GM23338 (cell line): ENCODE data around the gene P4HA1. TPM values are rescaled to one million over a fixed set of nuclear protein-coding genes. Genes with fewer than 3 reads are reported as not detected.

Experiments used
- ATAC-seq: fragments of 200-7000 bp; cut with Tn5 transposase; 3 replicates; pipeline ENCODE4 v1.9.1; 2020
- DNase-seq: peaks from one replicate; pipeline ENCODE4 v3.0.0-alpha.2; 2015; ENCODE audit warnings: low spot score
- H2AFZ ChIP-seq: fragments of 200-600 bp; sonication (generic); 2 replicates; pipeline ENCODE4 v1.8.0; 2016; ENCODE audit warnings: antibody characterized with exemption, mild to moderate bottlenecking, moderate library complexity
- H3F3A ChIP-seq: fragments of 200-600 bp; sonication (generic); replicated peaks from 2 replicates; pipeline ENCODE4 v1.8.0; 2017; ENCODE audit warnings: antibody characterized with exemption, mixed run types, low read depth
- H3K27ac ChIP-seq: fragments of 200-600 bp; sonication (generic); 2 replicates; pipeline ENCODE4 v1.6.1; 2016; ENCODE audit warnings: low read depth
- H3K27me3 ChIP-seq: fragments of 200-600 bp; sonication (generic); 2 replicates; pipeline ENCODE4 v1.8.0; 2016; ENCODE audit warnings: mild to moderate bottlenecking, mixed run types, moderate library complexity; ENCODE audit not compliant: insufficient read depth
- H3K36me3 ChIP-seq: fragments of 200-600 bp; sonication (generic); 2 replicates; pipeline ENCODE4 v1.8.0; 2016; ENCODE audit warnings: mild to moderate bottlenecking; ENCODE audit not compliant: insufficient read depth
- H3K4me1 ChIP-seq: fragments of 200-600 bp; sonication (generic); 2 replicates; pipeline ENCODE4 v1.8.0; 2016; ENCODE audit warnings: mild to moderate bottlenecking, moderate library complexity; ENCODE audit not compliant: insufficient read depth
- H3K4me2 ChIP-seq: fragments of 200-600 bp; sonication (generic); 2 replicates; pipeline ENCODE4 v1.7.1; 2017; ENCODE audit warnings: mixed run types
- H3K4me3 ChIP-seq: fragments of 200-600 bp; sonication (generic); 2 replicates; pipeline ENCODE4 v1.6.1; 2016; ENCODE audit warnings: mixed run types
- H3K79me2 ChIP-seq: fragments of 200-600 bp; sonication (generic); replicated peaks from 2 replicates; pipeline ENCODE4 v1.8.0; 2017; ENCODE audit warnings: mild to moderate bottlenecking; ENCODE audit not compliant: insufficient read depth
- H3K9me2 ChIP-seq: fragments of 200-600 bp; sonication (generic); 2 replicates; pipeline ENCODE4 v1.8.0; 2017; ENCODE audit not compliant: insufficient read depth
- H4K20me1 ChIP-seq: fragments of 200-600 bp; sonication (generic); replicated peaks from 2 replicates; pipeline ENCODE4 v1.8.0; 2017; ENCODE audit warnings: mild to moderate bottlenecking; ENCODE audit not compliant: insufficient read depth
- H3K27ac Mint-ChIP-seq: 2 replicates; pipeline ENCODE4 v1.8.0; 2020; ENCODE audit warnings: inconsistent platforms, mild to moderate bottlenecking, moderate library complexity, mixed read lengths
- H3K27me3 Mint-ChIP-seq: 3 replicates; pipeline ENCODE4 v1.8.0; 2022; ENCODE audit warnings: low read depth, mild to moderate bottlenecking, moderate library complexity, mixed read lengths, inconsistent platforms; ENCODE audit not compliant: insufficient read depth, poor library complexity
- H3K36me3 Mint-ChIP-seq: 3 replicates; pipeline ENCODE4 v1.8.0; 2021; ENCODE audit warnings: low read depth, mild to moderate bottlenecking, inconsistent platforms, moderate library complexity, mixed read lengths
- H3K4me1 Mint-ChIP-seq: 3 replicates; pipeline ENCODE4 v1.8.0; 2020; ENCODE audit warnings: mild to moderate bottlenecking, inconsistent platforms, mixed read lengths
- H3K4me3 Mint-ChIP-seq: 3 replicates; pipeline ENCODE4 v1.8.0; 2021; ENCODE audit warnings: moderate library complexity, mild to moderate bottlenecking, inconsistent platforms, mixed read lengths
- H3K9me3 Mint-ChIP-seq: 3 replicates; pipeline ENCODE4 v1.8.0; 2020; ENCODE audit warnings: moderate library complexity, mild to moderate bottlenecking, inconsistent platforms, mixed read lengths
- CREB1 ChIP-seq: fragments of 250-450 bp; sonication (Bioruptor Pico); IDR thresholded peaks from 2 replicates; pipeline ENCODE4 v1.5.0; 2020; ENCODE audit warnings: low read depth, mild to moderate bottlenecking, moderate library complexity
- CTCF ChIP-seq, 2 experiments: fragments of 200-600 bp in 1 of 2; sonication (generic) in 1 of 2; conservative IDR thresholded peaks; 2 replicates each; pipeline versions ENCODE4 v1.5.1 to v1.6.1; 2016 to 2017; ENCODE audit warnings: antibody characterized with exemption in 2 of 2, low read depth in 2 of 2, mild to moderate bottlenecking in 2 of 2, moderate library complexity in 1 of 2
- ETS1 ChIP-seq: IDR thresholded peaks from 2 replicates; pipeline ENCODE4 v1.6.1; 2016; ENCODE audit warnings: antibody characterized with exemption
- EZH2 ChIP-seq: fragments of 200-600 bp; sonication (generic); IDR thresholded peaks from one replicate; pipeline ENCODE4 v1.8.0; 2017; ENCODE audit warnings: antibody characterized with exemption, mild to moderate bottlenecking, low read depth; ENCODE audit not compliant: unreplicated experiment
- EZH2phosphoT487 ChIP-seq: fragments of 200-600 bp; sonication (generic); IDR thresholded peaks from one replicate; pipeline ENCODE4 v1.8.1; 2018; ENCODE audit warnings: antibody characterized with exemption; ENCODE audit not compliant: unreplicated experiment
- JUNB ChIP-seq: IDR thresholded peaks from one replicate; pipeline ENCODE4 v1.6.1; 2016; ENCODE audit warnings: antibody characterized with exemption; ENCODE audit not compliant: unreplicated experiment
- NANOG ChIP-seq: IDR thresholded peaks from 2 replicates; pipeline ENCODE4 v1.6.1; 2016; ENCODE audit warnings: antibody characterized with exemption, borderline replicate concordance
- POLR2AphosphoS5 ChIP-seq: IDR thresholded peaks from 2 replicates; pipeline ENCODE4 v1.6.1; 2016; ENCODE audit warnings: antibody characterized with exemption, low read depth
- STAT1 ChIP-seq: IDR thresholded peaks from one replicate; pipeline ENCODE4 v1.6.1; 2016; ENCODE audit warnings: antibody characterized with exemption; ENCODE audit not compliant: unreplicated experiment
- ZNF114 ChIP-seq: fragments of 250-450 bp; sonication (Bioruptor Pico); IDR thresholded peaks from 2 replicates; pipeline ENCODE4 v1.5.0; 2020; ENCODE audit warnings: mild to moderate bottlenecking, moderate library complexity
- ZNF331 ChIP-seq: fragments of 250-450 bp; sonication (Bioruptor Pico); IDR thresholded peaks from 2 replicates; pipeline ENCODE4 v1.5.0; 2020; ENCODE audit warnings: low read depth, mild to moderate bottlenecking, moderate library complexity
- ZNF462 ChIP-seq: fragments of 250-450 bp; sonication (Bioruptor Pico); IDR thresholded peaks from 2 replicates; pipeline ENCODE4 v1.5.0; 2020; ENCODE audit warnings: mild to moderate bottlenecking, moderate library complexity
- polyA plus RNA-seq: library from polyadenylated mRNA; unstranded; fragments of >200 nt; fragmentation: Nextera tagmentation; extraction: Ambion mirVana; gene quantifications from 2 replicates; pipeline ENCODE4 v1.2.1, GENCODE V29; 2016
- total RNA-seq: library from RNA; depleted of rRNA; stranded (reverse); fragments of >200 nt; shearing (Covaris generic); gene quantifications from 2 replicates; pipeline ENCODE4 v1.2.3, GENCODE V29; 2014
- TF ChIP-seq, protein P1 (sequence below): IDR thresholded peaks from one replicate; pipeline ENCODE4 v1.6.1; 2018; ENCODE audit warnings: antibody characterized with exemption; ENCODE audit not compliant: unreplicated experiment

P4HA1 gene
- total and polyA plus RNA-seq, 2 experiments from 2014 or later: 26.4 to 27.1 TPM

DNA sequence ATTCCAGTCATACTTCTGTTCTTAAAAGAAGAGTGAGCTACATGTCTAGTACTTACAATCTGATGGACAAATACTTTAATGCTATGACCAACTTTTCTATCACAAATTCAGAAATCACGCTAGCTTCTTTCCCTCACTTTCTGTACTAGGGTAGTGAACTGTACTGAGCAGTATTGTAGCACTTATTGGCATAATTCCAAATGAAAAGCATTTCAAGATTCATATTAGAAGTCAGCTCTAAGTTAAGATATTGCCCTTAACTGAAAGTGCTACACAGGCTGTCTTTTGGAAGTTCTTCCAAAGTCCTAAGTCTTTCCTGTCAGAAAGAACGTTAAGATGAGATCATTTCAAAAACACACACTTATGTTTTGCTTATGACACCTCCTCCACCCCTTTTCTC is 13.4 kb downstream of the P4HA1 start:
- H3K27me3 Mint-ChIP-seq: no peaks in the 10 kb centered on the region
- Histone ChIP-seq H4K20me1 (no peaks in the 10 kb centered on the region), H2AFZ (no peak overlapping the region), H3K4me3 (no peak overlapping the region), H3K4me2 (no peak overlapping the region), H3K36me3 (no peaks in the 10 kb centered on the region), H3K27me3 (no peaks in the 10 kb centered on the region), H3K9me2 (no peaks in the 10 kb centered on the region), H3K27ac (no peak overlapping the region), H3K79me2 (peaks cover 25% of the 10 kb centered on the region; the same call in 1 of the 2 replicates), H3F3A (no peaks in the 10 kb centered on the region), H3K4me1 (no peaks in the 10 kb centered on the region)
- TF ChIP-seq EZH2 (no peak), ZNF331 (CRISPR knock-in tag) (no peak), STAT1 (no peak), ZNF114 (CRISPR knock-in tag) (no peak), CREB1 (CRISPR knock-in tag) (no peak), CTCF (conservative IDR thresholded peaks at IDR 0.05; ENCODE audit: low read depth in 2 of 2) (no peak), POLR2AphosphoS5 (no peak), NANOG (no peak), EZH2phosphoT487 (no peak), ZNF462 (CRISPR knock-in tag) (no peak), JUNB (no peak), ETS1 (no peak)
- TF ChIP-seq, protein P1, sequence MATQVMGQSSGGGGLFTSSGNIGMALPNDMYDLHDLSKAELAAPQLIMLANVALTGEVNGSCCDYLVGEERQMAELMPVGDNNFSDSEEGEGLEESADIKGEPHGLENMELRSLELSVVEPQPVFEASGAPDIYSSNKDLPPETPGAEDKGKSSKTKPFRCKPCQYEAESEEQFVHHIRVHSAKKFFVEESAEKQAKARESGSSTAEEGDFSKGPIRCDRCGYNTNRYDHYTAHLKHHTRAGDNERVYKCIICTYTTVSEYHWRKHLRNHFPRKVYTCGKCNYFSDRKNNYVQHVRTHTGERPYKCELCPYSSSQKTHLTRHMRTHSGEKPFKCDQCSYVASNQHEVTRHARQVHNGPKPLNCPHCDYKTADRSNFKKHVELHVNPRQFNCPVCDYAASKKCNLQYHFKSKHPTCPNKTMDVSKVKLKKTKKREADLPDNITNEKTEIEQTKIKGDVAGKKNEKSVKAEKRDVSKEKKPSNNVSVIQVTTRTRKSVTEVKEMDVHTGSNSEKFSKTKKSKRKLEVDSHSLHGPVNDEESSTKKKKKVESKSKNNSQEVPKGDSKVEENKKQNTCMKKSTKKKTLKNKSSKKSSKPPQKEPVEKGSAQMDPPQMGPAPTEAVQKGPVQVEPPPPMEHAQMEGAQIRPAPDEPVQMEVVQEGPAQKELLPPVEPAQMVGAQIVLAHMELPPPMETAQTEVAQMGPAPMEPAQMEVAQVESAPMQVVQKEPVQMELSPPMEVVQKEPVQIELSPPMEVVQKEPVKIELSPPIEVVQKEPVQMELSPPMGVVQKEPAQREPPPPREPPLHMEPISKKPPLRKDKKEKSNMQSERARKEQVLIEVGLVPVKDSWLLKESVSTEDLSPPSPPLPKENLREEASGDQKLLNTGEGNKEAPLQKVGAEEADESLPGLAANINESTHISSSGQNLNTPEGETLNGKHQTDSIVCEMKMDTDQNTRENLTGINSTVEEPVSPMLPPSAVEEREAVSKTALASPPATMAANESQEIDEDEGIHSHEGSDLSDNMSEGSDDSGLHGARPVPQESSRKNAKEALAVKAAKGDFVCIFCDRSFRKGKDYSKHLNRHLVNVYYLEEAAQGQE: no peak
- DNase-seq: no peak
- no peaks in the 10 kb centered on the region for H3K9me3 Mint-ChIP-seq
- no peaks in the 10 kb centered on the region for H3K36me3 Mint-ChIP-seq
- no peak overlapping the region for H3K4me3 Mint-ChIP-seq
- no peak for ATAC-seq
- no peak overlapping the region for H3K27ac Mint-ChIP-seq
- H3K4me1 Mint-ChIP-seq: no peaks in the 10 kb centered on the region
